ENCODE data around the gene TEFM. TPM values are rescaled to one million over a fixed set of nuclear protein-coding genes. Genes with fewer than 3 reads are reported as not detected.

TEFM gene
- total RNA-seq, 1 donor from 2014 or later: 8.9 TPM

GRCh38 chr17:30897311-30897710 is 8.7 kb downstream of the TEFM start:
- no peak overlapping the region for H3K4me3 ChIP-seq (ENCODE audit: low read length in 3 of 3)
- H3K9ac ChIP-seq (ENCODE audit: low read depth in 1 of 3, low read length in 3 of 3): no peak overlapping the region
- H3K27me3 ChIP-seq (ENCODE audit: control insufficient read depth in 3 of 3, insufficient read depth in 3 of 3, low read length in 3 of 3): no peaks in the 10 kb centered on the region
- H3K4me1 ChIP-seq (ENCODE audit: control insufficient read depth in 3 of 3, insufficient read depth in 3 of 3, low read length in 3 of 3): no peaks in the 10 kb centered on the region
- H3K36me3 ChIP-seq (ENCODE audit: control insufficient read depth in 3 of 3, insufficient read depth in 3 of 3, low read length in 3 of 3): peaks cover 2 to 29% (median 21%) of the 10 kb centered on the region in 3 donors
- no peaks in the 10 kb centered on the region for H3K9me3 ChIP-seq (ENCODE audit: control insufficient read depth in 3 of 3, low read length in 3 of 3)
- H3K27ac ChIP-seq (ENCODE audit: low read depth, low read length): no peak overlapping the region

GRCh38 chr17:30894236-30894635 is 11.8 kb downstream of the TEFM start:
- Histone ChIP-seq H3K4me3 (ENCODE audit: low read length in 3 of 3) (no peak overlapping the region), H3K27ac (ENCODE audit: low read depth, low read length) (no peak overlapping the region), H3K36me3 (ENCODE audit: control insufficient read depth in 3 of 3, insufficient read depth in 3 of 3, low read length in 3 of 3) (peaks cover under 1 to 10% (median 7%) of the 10 kb centered on the region in 3 donors), H3K9ac (ENCODE audit: low read depth in 1 of 3, low read length in 3 of 3) (no peak overlapping the region), H3K27me3 (ENCODE audit: control insufficient read depth in 3 of 3, insufficient read depth in 3 of 3, low read length in 3 of 3) (no peaks in the 10 kb centered on the region), H3K9me3 (ENCODE audit: control insufficient read depth in 3 of 3, low read length in 3 of 3) (no peaks in the 10 kb centered on the region), H3K4me1 (ENCODE audit: control insufficient read depth in 3 of 3, insufficient read depth in 3 of 3, low read length in 3 of 3) (no peaks in the 10 kb centered on the region)

GRCh38 chr17:30886187-30886586 is 19.9 kb downstream of the TEFM start:
- H3K4me1 ChIP-seq (ENCODE audit: control insufficient read depth in 3 of 3, insufficient read depth in 3 of 3, low read length in 3 of 3): no peaks in the 10 kb centered on the region
- H3K36me3 ChIP-seq (ENCODE audit: control insufficient read depth in 3 of 3, insufficient read depth in 3 of 3, low read length in 3 of 3): no peaks in the 10 kb centered on the region
- no peak overlapping the region for H3K4me3 ChIP-seq (ENCODE audit: low read length in 3 of 3)
- no peaks in the 10 kb centered on the region for H3K9me3 ChIP-seq (ENCODE audit: control insufficient read depth in 3 of 3, low read length in 3 of 3)
- H3K27ac ChIP-seq (ENCODE audit: low read depth, low read length): no peak overlapping the region
- H3K9ac ChIP-seq (ENCODE audit: low read depth in 1 of 3, low read length in 3 of 3): no peak overlapping the region
- no peaks in the 10 kb centered on the region for H3K27me3 ChIP-seq (ENCODE audit: control insufficient read depth in 3 of 3, insufficient read depth in 3 of 3, low read length in 3 of 3)

GRCh38 chr17:30869005-30869404 is 37.0 kb downstream of the TEFM start:
- H3K9me3 ChIP-seq (ENCODE audit: control insufficient read depth in 3 of 3, low read length in 3 of 3): no peaks in the 10 kb centered on the region
- no peaks in the 10 kb centered on the region for H3K36me3 ChIP-seq (ENCODE audit: control insufficient read depth in 3 of 3, insufficient read depth in 3 of 3, low read length in 3 of 3)

GRCh38 chr17:30864636-30865035 is 41.4 kb downstream of the TEFM start:
- no peaks in the 10 kb centered on the region for H3K4me1 ChIP-seq (ENCODE audit: control insufficient read depth in 3 of 3, insufficient read depth in 3 of 3, low read length in 3 of 3)
- no peak overlapping the region for H3K27ac ChIP-seq (ENCODE audit: low read depth, low read length)
- no peaks in the 10 kb centered on the region for H3K36me3 ChIP-seq (ENCODE audit: control insufficient read depth in 3 of 3, insufficient read depth in 3 of 3, low read length in 3 of 3)

More at GRCh38 chr17:30869005-30869404, 37.0 kb downstream of the TEFM start:
- H3K9ac ChIP-seq (ENCODE audit: low read depth in 1 of 3, low read length in 3 of 3): no peak overlapping the region
- H3K4me3 ChIP-seq (ENCODE audit: low read length in 3 of 3): no peak overlapping the region
- no peaks in the 10 kb centered on the region for H3K27me3 ChIP-seq (ENCODE audit: control insufficient read depth in 3 of 3, insufficient read depth in 3 of 3, low read length in 3 of 3)
- no peaks in the 10 kb centered on the region for H3K4me1 ChIP-seq (ENCODE audit: control insufficient read depth in 3 of 3, insufficient read depth in 3 of 3, low read length in 3 of 3)
- no peak overlapping the region for H3K27ac ChIP-seq (ENCODE audit: low read depth, low read length)

GRCh38 chr17:30858556-30859250 is 47.3 kb downstream of the TEFM start:
- Histone ChIP-seq H3K4me3 (ENCODE audit: low read length in 3 of 3) (no peak overlapping the region), H3K36me3 (ENCODE audit: control insufficient read depth in 3 of 3, insufficient read depth in 3 of 3, low read length in 3 of 3) (no peaks in the 10 kb centered on the region), H3K27me3 (ENCODE audit: control insufficient read depth in 3 of 3, insufficient read depth in 3 of 3, low read length in 3 of 3) (no peaks in the 10 kb centered on the region), H3K4me1 (ENCODE audit: control insufficient read depth in 3 of 3, insufficient read depth in 3 of 3, low read length in 3 of 3) (no peaks in the 10 kb centered on the region), H3K9ac (ENCODE audit: low read depth in 1 of 3, low read length in 3 of 3) (no peak overlapping the region), H3K27ac (ENCODE audit: low read depth, low read length) (no peak overlapping the region), H3K9me3 (ENCODE audit: control insufficient read depth in 3 of 3, low read length in 3 of 3) (no peaks in the 10 kb centered on the region)

More at GRCh38 chr17:30864636-30865035, 41.4 kb downstream of the TEFM start:
- Histone ChIP-seq H3K4me3 (ENCODE audit: low read length in 3 of 3) (no peak overlapping the region), H3K9ac (ENCODE audit: low read depth in 1 of 3, low read length in 3 of 3) (no peak overlapping the region), H3K27me3 (ENCODE audit: control insufficient read depth in 3 of 3, insufficient read depth in 3 of 3, low read length in 3 of 3) (no peaks in the 10 kb centered on the region), H3K9me3 (ENCODE audit: control insufficient read depth in 3 of 3, low read length in 3 of 3) (no peaks in the 10 kb centered on the region)

GRCh38 chr17:30854146-30854545 is 51.9 kb downstream of the TEFM start:
- Histone ChIP-seq H3K36me3 (ENCODE audit: control insufficient read depth in 3 of 3, insufficient read depth in 3 of 3, low read length in 3 of 3) (peaks cover 0 to under 1% (median 0%) of the 10 kb centered on the region in 3 donors), H3K27ac (ENCODE audit: low read depth, low read length) (no peak overlapping the region), H3K9ac (ENCODE audit: low read depth in 1 of 3, low read length in 3 of 3) (no peak overlapping the region), H3K9me3 (ENCODE audit: control insufficient read depth in 3 of 3, low read length in 3 of 3) (no peaks in the 10 kb centered on the region), H3K4me1 (ENCODE audit: control insufficient read depth in 3 of 3, insufficient read depth in 3 of 3, low read length in 3 of 3) (no peaks in the 10 kb centered on the region), H3K4me3 (ENCODE audit: low read length in 3 of 3) (no peak overlapping the region), H3K27me3 (ENCODE audit: control insufficient read depth in 3 of 3, insufficient read depth in 3 of 3, low read length in 3 of 3) (no peaks in the 10 kb centered on the region)

Small RNA genes within 50 kb of the gene (small RNA-seq; reads per million reads assigned to genes)
- not detected for gene RNU6-298P

Other genes starting within 250 kb of the TEFM start
- 7.8 TPM for gene CRLF3, start 81.5 kb downstream of the TEFM start, total RNA-seq
- gene ATAD5, start 74.3 kb downstream of the TEFM start, total RNA-seq: 2.6 TPM
- gene ADAP2, start 15.7 kb upstream of the TEFM start, total RNA-seq: 9.4 TPM
- gene RNF135, start 64.8 kb upstream of the TEFM start, total RNA-seq: 5.2 TPM
- gene NF1, start 188.7 kb upstream of the TEFM start, total RNA-seq: 76.2 TPM

Measured in skeletal muscle tissue (tissue), 5 donors.